ENCODE measurements around the gene TNFSF8.

GRCh38 chr9:114899995-114900394, 30.4 kb downstream of the TNFSF8 start:
- TF ChIP-seq EGR1 (IDR thresholded peaks at IDR 0.05): no peak
- TF ChIP-seq, protein P1, sequence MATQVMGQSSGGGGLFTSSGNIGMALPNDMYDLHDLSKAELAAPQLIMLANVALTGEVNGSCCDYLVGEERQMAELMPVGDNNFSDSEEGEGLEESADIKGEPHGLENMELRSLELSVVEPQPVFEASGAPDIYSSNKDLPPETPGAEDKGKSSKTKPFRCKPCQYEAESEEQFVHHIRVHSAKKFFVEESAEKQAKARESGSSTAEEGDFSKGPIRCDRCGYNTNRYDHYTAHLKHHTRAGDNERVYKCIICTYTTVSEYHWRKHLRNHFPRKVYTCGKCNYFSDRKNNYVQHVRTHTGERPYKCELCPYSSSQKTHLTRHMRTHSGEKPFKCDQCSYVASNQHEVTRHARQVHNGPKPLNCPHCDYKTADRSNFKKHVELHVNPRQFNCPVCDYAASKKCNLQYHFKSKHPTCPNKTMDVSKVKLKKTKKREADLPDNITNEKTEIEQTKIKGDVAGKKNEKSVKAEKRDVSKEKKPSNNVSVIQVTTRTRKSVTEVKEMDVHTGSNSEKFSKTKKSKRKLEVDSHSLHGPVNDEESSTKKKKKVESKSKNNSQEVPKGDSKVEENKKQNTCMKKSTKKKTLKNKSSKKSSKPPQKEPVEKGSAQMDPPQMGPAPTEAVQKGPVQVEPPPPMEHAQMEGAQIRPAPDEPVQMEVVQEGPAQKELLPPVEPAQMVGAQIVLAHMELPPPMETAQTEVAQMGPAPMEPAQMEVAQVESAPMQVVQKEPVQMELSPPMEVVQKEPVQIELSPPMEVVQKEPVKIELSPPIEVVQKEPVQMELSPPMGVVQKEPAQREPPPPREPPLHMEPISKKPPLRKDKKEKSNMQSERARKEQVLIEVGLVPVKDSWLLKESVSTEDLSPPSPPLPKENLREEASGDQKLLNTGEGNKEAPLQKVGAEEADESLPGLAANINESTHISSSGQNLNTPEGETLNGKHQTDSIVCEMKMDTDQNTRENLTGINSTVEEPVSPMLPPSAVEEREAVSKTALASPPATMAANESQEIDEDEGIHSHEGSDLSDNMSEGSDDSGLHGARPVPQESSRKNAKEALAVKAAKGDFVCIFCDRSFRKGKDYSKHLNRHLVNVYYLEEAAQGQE (IDR thresholded peaks at IDR 0.05; ENCODE audit: low read depth): no peak

Measured in Ishikawa (cell line).